AG10803 (cell line): Measurements from ENCODE around the gene HTT-AS.

ENCODE experiments used
- DNase-seq: peaks from one replicate; pipeline ENCODE4 v3.0.0; 2010; ENCODE audit warnings: low read depth
- H3K4me3 ChIP-seq: 2 replicates; pipeline ENCODE4 v1.5.1; 2011; ENCODE audit warnings: mild to moderate bottlenecking, low read length, control low read depth
- TF ChIP-seq, protein P1 (sequence below): conservative IDR thresholded peaks from 2 replicates; pipeline ENCODE4 v1.5.1; 2011; ENCODE audit warnings: mild to moderate bottlenecking, low read length, control low read depth, inconsistent platforms

HTT-AS gene

DNA sequence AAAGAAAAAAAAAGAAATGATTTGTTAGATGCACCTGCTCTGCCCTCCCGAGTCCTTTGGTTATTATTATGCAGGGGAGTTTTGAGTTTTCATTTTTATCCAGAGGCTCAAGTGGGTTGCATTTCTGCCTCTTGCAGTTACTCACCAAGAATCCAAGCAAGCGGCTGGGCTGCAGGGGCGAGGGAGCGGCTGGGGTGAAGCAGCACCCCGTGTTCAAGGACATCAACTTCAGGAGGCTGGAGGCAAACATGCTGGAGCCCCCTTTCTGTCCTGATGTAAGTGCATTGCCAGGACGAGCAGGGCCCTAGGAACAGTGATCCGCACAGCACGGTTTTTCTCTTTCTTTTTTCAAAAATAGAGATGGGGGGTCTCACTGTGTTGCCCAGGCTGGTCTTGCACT lies 39.1 kb downstream of the HTT-AS start:
- DNase-seq: no peak
- TF ChIP-seq, protein P1, sequence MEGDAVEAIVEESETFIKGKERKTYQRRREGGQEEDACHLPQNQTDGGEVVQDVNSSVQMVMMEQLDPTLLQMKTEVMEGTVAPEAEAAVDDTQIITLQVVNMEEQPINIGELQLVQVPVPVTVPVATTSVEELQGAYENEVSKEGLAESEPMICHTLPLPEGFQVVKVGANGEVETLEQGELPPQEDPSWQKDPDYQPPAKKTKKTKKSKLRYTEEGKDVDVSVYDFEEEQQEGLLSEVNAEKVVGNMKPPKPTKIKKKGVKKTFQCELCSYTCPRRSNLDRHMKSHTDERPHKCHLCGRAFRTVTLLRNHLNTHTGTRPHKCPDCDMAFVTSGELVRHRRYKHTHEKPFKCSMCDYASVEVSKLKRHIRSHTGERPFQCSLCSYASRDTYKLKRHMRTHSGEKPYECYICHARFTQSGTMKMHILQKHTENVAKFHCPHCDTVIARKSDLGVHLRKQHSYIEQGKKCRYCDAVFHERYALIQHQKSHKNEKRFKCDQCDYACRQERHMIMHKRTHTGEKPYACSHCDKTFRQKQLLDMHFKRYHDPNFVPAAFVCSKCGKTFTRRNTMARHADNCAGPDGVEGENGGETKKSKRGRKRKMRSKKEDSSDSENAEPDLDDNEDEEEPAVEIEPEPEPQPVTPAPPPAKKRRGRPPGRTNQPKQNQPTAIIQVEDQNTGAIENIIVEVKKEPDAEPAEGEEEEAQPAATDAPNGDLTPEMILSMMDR: no peak
- H3K4me3 ChIP-seq: no peak overlapping the region

DNA sequence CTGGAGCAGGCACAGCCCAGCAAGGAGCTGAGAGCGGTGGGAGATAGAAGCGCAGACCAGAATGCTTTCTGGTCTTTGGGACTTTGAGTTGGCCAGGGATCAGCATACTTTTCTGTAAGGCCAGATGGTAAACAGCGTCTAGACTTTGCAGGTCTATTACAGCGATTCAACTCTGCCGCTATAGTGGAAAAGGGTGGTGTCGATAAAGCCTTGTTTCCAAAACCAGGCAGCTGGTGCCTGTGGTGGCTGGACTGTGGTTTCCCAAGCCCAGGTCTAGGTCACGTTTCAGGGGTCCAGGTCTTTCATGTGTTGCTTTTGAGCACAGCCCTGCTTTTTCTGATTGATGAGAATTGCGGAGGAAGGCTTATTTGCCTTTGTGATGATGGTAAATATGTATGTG lies 40.1 kb downstream of the HTT-AS start:
- DNase-seq: no peak
- H3K4me3 ChIP-seq: no peak overlapping the region
- TF ChIP-seq, protein P1: no peak

DNA sequence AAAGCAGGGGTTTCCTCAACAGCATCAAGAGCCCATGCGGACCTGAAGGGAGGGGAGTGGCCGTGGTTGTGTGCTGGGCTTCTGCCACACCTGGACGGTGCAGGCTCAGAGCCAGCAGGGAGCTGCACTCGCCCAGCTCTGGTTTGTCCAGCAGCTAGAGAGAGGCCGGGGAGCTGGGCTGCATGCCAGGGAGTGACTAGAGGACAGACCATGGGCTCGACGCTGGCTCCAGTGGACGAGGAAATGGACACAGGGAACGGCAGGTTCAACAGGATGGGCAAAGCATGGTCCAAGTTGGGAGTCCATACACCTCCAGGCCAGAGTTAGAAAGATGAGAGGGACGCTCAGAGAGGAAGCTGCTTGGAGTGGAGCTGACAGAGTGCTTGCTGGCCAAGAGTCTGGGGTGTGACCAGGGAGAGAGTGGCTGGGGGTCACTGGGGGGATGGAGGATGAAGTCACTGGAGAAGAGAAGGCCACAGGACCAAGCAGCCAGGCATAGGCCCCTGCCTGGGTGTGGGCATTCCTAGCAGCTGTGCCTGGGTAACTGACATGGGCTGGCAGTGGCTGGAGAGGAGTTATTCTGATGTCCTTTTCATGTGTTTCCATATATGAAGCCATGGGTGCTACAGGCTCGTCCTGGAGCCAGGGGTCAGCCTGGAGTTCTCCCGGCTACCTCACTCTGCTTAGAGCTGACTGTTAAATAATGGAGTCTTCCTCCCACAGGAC lies 42.8 kb downstream of the HTT-AS start:
- no peak for DNase-seq
- H3K4me3 ChIP-seq: no peak overlapping the region
- TF ChIP-seq, protein P1: no peak

DNA sequence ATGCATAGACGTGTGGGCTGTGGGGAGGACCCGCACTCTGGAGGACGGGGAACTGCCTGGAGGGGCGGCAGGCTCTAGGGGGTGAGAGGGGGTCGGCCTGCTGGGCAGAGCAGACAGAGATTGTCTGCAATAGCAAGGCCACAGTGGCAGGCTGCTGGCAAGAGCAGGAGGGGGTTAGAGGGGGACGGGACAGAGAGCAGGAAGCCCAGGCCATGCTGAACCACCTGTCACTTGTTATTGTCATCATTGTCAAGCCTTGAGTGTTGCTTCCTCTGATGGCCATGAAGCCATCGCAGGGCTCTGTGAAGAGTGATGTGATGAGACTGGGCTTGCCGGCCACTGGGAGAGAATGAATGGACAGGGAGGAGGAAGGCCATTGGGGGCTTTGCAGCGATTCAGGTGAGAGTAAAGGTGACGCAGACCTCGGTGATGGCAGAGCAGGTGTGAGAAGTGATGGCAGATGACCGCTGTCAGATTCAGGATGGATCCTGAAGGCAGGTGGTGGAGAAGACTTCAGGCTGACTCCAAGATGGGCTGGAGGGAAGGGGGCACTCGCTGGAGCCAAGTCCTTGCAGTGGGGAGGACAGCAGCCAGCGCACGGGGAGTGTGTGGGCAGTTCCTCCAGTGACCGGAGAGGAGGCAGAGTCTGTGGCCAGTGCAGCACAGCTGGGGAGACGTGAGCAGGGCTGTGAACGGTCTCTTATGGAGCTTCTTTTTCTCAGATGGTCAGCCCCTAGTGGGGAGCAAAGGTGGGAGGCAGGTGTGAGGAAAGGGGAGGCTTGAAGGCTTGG lies 43.6 kb downstream of the HTT-AS start:
- DNase-seq: no peak
- H3K4me3 ChIP-seq: no peak overlapping the region
- TF ChIP-seq, protein P1: no peak

DNA sequence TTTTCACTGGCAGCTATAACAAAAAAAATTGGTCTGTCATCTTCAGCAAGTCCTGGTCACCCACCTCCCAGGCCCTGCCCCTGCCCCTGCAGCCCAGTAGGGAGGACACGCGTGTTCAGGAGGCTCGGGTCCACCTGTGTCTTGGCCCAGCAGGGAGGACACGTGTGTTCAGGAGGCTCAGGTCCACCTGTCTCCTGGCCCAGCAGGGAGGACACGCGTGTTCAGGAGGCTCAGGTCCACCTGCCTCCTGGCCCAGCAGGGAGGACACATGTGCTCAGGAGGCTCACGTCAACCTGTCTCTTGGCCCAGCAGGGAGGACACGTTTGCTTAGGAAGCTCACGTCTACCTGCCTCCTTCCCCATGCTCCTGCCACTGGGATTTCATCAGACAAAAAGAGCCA lies 44.9 kb downstream of the HTT-AS start:
- TF ChIP-seq, protein P1: no peak
- no peak for DNase-seq

DNA sequence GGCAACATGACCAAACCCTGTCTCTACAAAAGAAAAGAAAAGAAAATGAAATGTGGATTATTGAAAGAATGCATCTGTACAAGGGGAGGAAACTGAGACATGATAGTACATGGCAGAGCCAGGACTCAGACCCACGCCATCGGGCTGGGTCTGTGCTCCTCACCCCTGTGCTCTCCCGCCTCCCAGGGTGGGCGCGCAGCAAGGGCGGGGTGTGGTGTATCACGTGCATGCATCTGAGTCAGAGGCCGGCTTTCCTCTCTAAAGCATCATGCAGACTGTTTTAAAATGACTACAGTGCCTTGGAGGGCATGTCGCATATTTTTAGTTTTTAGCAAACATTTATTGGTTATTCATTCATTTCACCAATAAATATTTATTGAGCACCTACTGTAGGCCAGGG lies 47.8 kb downstream of the HTT-AS start:
- no peak overlapping the region for H3K4me3 ChIP-seq
- TF ChIP-seq, protein P1: no peak
- no peak for DNase-seq

More for the DNA sequence above, 44.9 kb downstream of the HTT-AS start:
- H3K4me3 ChIP-seq: no peak overlapping the region

DNA sequence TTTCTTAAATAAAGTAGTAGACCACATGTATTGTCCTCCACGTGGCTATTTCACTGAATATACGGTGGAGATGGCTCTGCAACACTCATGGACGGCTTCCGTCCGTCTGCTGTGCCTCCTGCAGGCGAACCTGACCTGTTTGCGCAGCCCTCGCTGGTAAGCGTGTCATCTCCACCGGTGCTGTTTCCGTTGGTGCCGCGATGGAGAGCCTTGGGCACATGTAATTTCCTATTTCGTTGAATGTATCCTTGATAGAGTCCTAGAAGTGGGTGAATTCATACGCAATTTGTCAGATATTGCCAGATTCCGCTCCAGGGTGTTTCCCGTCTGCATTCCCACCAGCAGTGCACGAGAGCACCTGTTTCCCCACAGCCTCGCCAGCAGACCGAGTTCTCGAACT lies 48.5 kb downstream of the HTT-AS start:
- DNase-seq: no peak
- no peak overlapping the region for H3K4me3 ChIP-seq
- TF ChIP-seq, protein P1: no peak
